Fibroblast of mammary gland (primary cell): ENCODE data around the gene CRYZ.

ENCODE experiments used
- DNase-seq: peaks from one replicate; pipeline ENCODE4 v3.0.0-alpha.2; 2010; ENCODE audit warnings: low read depth
- H3K4me3 ChIP-seq: 2 replicates; pipeline ENCODE4 v1.5.1; 2011; ENCODE audit warnings: low read depth, mild to moderate bottlenecking, low read length, moderate library complexity; ENCODE audit not compliant: control insufficient read depth
- TF ChIP-seq, protein P1 (sequence below): conservative IDR thresholded peaks from 2 replicates; pipeline ENCODE4 v1.5.1; 2011; ENCODE audit warnings: low read depth, low read length, inconsistent platforms; ENCODE audit not compliant: control insufficient read depth, insufficient read depth

CRYZ gene

DNA sequence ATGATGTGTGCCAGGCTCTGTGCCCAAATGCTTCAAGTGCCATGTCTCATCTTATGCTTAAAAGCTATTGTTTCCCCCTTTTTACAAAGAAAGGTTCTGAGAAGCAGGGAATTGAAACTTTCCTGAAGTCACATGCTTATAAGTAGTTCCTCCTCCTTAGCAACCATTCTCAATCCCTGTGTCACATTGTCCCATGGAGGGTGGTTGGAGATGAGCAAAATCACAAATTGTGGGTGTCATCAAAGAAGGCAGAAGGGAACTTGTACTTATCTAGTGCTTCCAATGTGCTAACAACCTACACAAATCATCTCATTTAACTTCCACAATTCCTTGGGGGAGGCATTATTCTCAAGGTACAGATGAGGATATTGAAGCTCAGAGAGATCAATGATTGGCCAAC lies 49.2 kb downstream of the CRYZ start:
- TF ChIP-seq, protein P1, sequence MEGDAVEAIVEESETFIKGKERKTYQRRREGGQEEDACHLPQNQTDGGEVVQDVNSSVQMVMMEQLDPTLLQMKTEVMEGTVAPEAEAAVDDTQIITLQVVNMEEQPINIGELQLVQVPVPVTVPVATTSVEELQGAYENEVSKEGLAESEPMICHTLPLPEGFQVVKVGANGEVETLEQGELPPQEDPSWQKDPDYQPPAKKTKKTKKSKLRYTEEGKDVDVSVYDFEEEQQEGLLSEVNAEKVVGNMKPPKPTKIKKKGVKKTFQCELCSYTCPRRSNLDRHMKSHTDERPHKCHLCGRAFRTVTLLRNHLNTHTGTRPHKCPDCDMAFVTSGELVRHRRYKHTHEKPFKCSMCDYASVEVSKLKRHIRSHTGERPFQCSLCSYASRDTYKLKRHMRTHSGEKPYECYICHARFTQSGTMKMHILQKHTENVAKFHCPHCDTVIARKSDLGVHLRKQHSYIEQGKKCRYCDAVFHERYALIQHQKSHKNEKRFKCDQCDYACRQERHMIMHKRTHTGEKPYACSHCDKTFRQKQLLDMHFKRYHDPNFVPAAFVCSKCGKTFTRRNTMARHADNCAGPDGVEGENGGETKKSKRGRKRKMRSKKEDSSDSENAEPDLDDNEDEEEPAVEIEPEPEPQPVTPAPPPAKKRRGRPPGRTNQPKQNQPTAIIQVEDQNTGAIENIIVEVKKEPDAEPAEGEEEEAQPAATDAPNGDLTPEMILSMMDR: no peak
- DNase-seq: no peak
- no peak overlapping the region for H3K4me3 ChIP-seq

DNA sequence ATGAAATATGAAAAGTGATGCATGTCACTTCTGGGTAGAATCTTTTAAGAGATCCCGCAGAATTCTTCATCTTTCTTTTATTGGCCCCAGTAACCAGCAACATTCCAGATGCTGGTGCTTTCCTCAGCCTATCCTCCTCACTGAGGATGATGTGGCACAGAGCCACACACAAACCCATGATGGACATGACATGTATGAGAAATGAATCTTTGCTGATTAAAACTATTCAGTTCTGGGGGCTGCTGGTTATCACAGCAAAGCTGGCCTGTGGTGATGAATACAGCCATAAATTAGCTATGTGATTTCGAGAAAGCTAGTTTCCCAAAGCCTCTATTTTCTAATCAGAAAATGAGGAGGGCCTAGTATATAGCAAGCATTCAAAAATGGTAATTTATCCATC lies 51.0 kb downstream of the CRYZ start:
- no peak for DNase-seq
- no peak overlapping the region for H3K4me3 ChIP-seq
- TF ChIP-seq, protein P1: no peak

DNA sequence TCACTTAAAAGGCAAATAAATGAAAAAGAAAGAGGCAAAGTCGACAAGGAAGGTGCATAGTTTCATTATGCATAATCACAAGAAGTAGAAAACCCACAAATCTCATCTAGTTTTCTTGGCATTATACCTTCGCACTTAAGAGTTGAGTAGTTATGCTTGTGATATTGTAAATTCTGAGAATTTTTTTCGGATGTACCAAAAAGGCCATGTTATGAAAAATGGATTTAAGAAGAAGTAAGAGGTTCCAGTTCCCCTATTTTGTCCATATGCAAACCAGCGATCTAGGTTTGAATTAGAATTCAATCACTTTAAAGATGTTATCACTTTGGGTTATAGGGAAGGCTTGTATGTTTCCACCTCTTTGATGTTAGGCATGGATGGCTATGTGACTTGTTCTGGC lies 51.4 kb downstream of the CRYZ start:
- TF ChIP-seq, protein P1: no peak
- no peak overlapping the region for H3K4me3 ChIP-seq
- no peak for DNase-seq

DNA sequence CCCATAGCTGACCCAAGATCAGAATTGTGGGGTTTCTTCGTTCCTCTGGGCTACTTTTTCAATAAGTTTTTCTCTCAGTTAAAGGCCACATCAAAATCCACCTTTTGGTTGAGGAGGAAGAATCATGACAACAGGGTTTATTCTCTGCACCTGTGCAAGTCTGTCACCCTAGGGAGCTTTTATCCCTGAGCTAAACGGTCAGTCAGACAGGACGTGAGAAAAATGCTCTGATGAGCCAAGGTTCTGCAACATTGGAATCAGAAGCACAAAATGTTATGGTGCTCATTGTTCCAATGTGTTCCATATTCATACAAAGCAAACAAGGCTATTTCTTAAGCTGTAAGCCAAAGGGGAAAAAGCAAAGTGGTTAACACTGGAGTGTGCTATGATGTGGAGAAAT lies 51.8 kb downstream of the CRYZ start:
- H3K4me3 ChIP-seq: no peak overlapping the region
- DNase-seq: no peak
- TF ChIP-seq, protein P1: no peak

DNA sequence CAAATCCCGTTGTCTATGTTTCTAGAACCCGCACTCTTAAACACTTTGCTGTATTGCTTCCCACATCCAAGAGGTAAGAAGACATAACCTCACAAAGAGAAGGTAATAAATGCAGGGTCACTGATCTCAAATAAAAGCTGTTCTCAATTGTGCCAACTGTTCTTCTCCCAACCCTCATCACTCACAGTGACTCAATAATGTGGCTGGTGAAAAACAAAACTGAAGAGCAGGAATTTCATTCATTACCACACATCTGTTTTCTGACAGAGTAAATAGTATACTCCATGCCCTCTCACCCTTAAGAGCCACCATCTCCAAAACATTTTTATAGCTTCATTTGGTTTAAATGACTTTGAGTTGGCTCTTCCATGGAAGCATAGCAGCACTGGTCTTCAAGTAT lies 53.0 kb downstream of the CRYZ start:
- H3K4me3 ChIP-seq: no peak overlapping the region
- TF ChIP-seq, protein P1: no peak
- DNase-seq: peak; percentile 7

DNA sequence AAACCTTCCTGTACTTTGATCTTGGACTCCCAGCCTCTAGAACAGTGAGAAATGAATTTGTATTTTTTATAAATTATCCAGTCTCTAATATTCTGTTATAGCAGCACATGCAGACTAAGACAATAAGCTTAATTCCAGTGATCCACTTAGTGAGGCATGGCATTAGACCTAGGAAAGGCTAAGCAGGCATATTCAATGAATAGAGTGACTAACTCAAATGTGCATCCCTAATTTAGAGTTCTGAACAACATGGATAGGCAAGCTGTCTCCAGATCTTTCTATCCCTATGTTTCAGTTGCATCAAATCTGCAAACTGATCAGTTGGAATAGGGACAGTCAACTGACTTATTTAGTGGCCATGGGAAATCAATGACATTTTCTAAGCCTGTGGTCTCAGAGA lies 54.9 kb downstream of the CRYZ start:
- no peak overlapping the region for H3K4me3 ChIP-seq
- no peak for DNase-seq
- TF ChIP-seq, protein P1: no peak
